Testis (tissue), 3 donors: ENCODE results near the gene CA5A. TPM values are rescaled to one million over a fixed set of nuclear protein-coding genes. Genes with fewer than 3 reads are reported as not detected.
"Not testable (repeated sequence)": the region's sequence is repeated elsewhere in the genome, so short reads cannot be mapped to it uniquely, and the experiment has no call there.

Experiments
- DNase-seq: peaks from one replicate; pipeline ENCODE4 v3.0.0-alpha.2; 2019
- H3K27ac ChIP-seq, 2 donors: fragments of 200-600 bp; sonication (generic); one replicate each; pipeline ENCODE4 v1.5.1; 2019
- H3K27me3 ChIP-seq: fragments of 200-600 bp; sonication (generic); one replicate; pipeline ENCODE4 v1.5.1; 2019
- H3K36me3 ChIP-seq: fragments of 200-600 bp; sonication (generic); one replicate; pipeline ENCODE4 v1.5.1; 2017; ENCODE audit warnings: low read depth; ENCODE audit errors: missing control alignments
- H3K4me1 ChIP-seq: fragments of 200-600 bp; sonication (generic); one replicate; pipeline ENCODE4 v1.5.1; 2019
- H3K4me3 ChIP-seq, 2 donors: fragments of 200-600 bp; sonication (generic); one replicate each; pipeline ENCODE4 v1.5.1; 2017 to 2019
- H3K9me3 ChIP-seq: fragments of 200-600 bp; sonication (generic); one replicate; pipeline ENCODE4 v1.5.1; 2017
- CTCF ChIP-seq, 3 experiments: fragments of 450-650 bp in 2 of 3; fragments of 200-600 bp in 1 of 3; sonication (generic) in 1 of 3; IDR thresholded peaks; one replicate each; pipeline ENCODE4 v1.5.1; 2016 to 2019; ENCODE audit warnings: antibody characterized with exemption in 3 of 3, mild to moderate bottlenecking in 2 of 3, moderate library complexity in 1 of 3
- POLR2A ChIP-seq: fragments of 450-650 bp; IDR thresholded peaks from one replicate; pipeline ENCODE4 v1.6.1; 2017; ENCODE audit warnings: antibody characterized with exemption, mild to moderate bottlenecking, moderate library complexity
- whole genome bisulfite sequencing, 2 donors: methylation state at CpG; one replicate each; pipeline ENCODE4 v1.1.5; 2018; 5-methylcytosine and 5-hydroxymethylcytosine counted together
- intact Hi-C: fragments of 100-400 bp; cut with DNase I; formaldehyde crosslinking; loops from one replicate; pipeline ENCODE4 v1.15.1; 2023; ENCODE audit warnings: low total_unique reads
- polyA plus RNA-seq: library from polyadenylated mRNA; stranded (reverse); fragments of 350-450 nt; fragmentation: Illumina TruSeq; extraction: RNeasy Lipid Tissue Mini Kit (QIAGEN cat#74804); gene quantifications from one replicate; pipeline ENCODE4 v1.2.3, GENCODE V29; 2014; ENCODE audit warnings: low read depth, low replicate concordance; ENCODE audit not compliant: insufficient read depth
- total RNA-seq, 2 donors: library from RNA; depleted of rRNA; stranded (reverse); fragments of >200 nt; gene quantifications; one replicate each; pipeline ENCODE4 v1.2.3, GENCODE V29; 2016

CA5A gene
- total and polyA plus RNA-seq, 3 donors from 2014 or later: not detected

- H3K4me3 ChIP-seq, H3K4me1 ChIP-seq, H3K27ac ChIP-seq, H3K9me3 ChIP-seq, H3K36me3 ChIP-seq, H3K27me3 ChIP-seq, intact Hi-C loops: not testable (repeated sequence)
- TF ChIP-seq CTCF (IDR thresholded peaks at IDR 0.05): peak; percentile 67 to 87 (median 85)
- peak; percentile 85 for DNase-seq
- WGBS, 2 donors: 32 to 38% methylated on average over 29 to 36 of the region's 36 CpGs
Observed at GRCh38 chr16:87909203-87909935, 27.0 kb downstream of the CA5A start.

- intact Hi-C loops: not testable (repeated sequence)
Observed at GRCh38 chr16:87908101-87908500, 28.2 kb downstream of the CA5A start.

GRCh38 chr16:87905521-87905920, 30.8 kb downstream of the CA5A start:
- H3K36me3 ChIP-seq, H3K27ac ChIP-seq, intact Hi-C loops, H3K27me3 ChIP-seq, DNase-seq, H3K4me1 ChIP-seq, H3K9me3 ChIP-seq, H3K4me3 ChIP-seq: not testable (repeated sequence)
- 93 to 94% methylated on average over 7 of the region's 7 CpGs for WGBS, 2 donors

More at GRCh38 chr16:87908101-87908500, 28.2 kb downstream of the CA5A start:
- H3K4me1 ChIP-seq, H3K36me3 ChIP-seq, H3K27me3 ChIP-seq, H3K9me3 ChIP-seq, H3K27ac ChIP-seq, H3K4me3 ChIP-seq, DNase-seq: not testable (repeated sequence)
- 89 to 92% methylated on average over 11 of the region's 11 CpGs for WGBS, 2 donors

- H3K27me3 ChIP-seq, H3K4me3 ChIP-seq, H3K4me1 ChIP-seq, H3K36me3 ChIP-seq, H3K9me3 ChIP-seq, H3K27ac ChIP-seq, DNase-seq, intact Hi-C loops: not testable (repeated sequence)
- 84 to 87% methylated on average over 3 to 5 of the region's 5 CpGs for WGBS, 2 donors
Observed at GRCh38 chr16:87904963-87905362, 31.4 kb downstream of the CA5A start.

- DNase-seq, H3K36me3 ChIP-seq, H3K27ac ChIP-seq, H3K4me3 ChIP-seq, H3K27me3 ChIP-seq, intact Hi-C loops, H3K4me1 ChIP-seq, H3K9me3 ChIP-seq: not testable (repeated sequence)
- WGBS, 2 donors: 77 to 81% methylated on average over 12 of the region's 12 CpGs
Observed at GRCh38 chr16:87900489-87900888, 35.8 kb downstream of the CA5A start.

GRCh38 chr16:87897521-87898505, 38.5 kb downstream of the CA5A start:
- Histone ChIP-seq H3K27me3 (no peaks in the 10 kb centered on the region), H3K27ac (no peak overlapping the region), H3K36me3 (no peaks in the 10 kb centered on the region), H3K4me3 (no peak overlapping the region), H3K9me3 (no peaks in the 10 kb centered on the region), H3K4me1 (peaks cover 4% of the 10 kb centered on the region)
- 52 to 57% methylated on average over 17 to 20 of the region's 20 CpGs for WGBS, 2 donors
- TF ChIP-seq POLR2A (no peak), CTCF (IDR thresholded peaks at IDR 0.05) (no peak)
- intact Hi-C loops: no loop called here
- DNase-seq: no peak

- WGBS, 2 donors: 89 to 94% methylated on average over 12 to 16 of the region's 16 CpGs
- H3K27ac ChIP-seq: not testable (repeated sequence)
Observed at GRCh38 chr16:87896924-87897520, 39.3 kb downstream of the CA5A start.

GRCh38 chr16:87896176-87896890, 40.0 kb downstream of the CA5A start:
- H3K27me3 ChIP-seq, H3K9me3 ChIP-seq, intact Hi-C loops, DNase-seq, H3K4me1 ChIP-seq, H3K4me3 ChIP-seq, H3K27ac ChIP-seq, H3K36me3 ChIP-seq: not testable (repeated sequence)
- WGBS, 2 donors: 87 to 89% methylated on average over 15 to 17 of the region's 17 CpGs

More at GRCh38 chr16:87896924-87897520, 39.3 kb downstream of the CA5A start:
- H3K9me3 ChIP-seq, DNase-seq, H3K27me3 ChIP-seq, H3K36me3 ChIP-seq, H3K4me1 ChIP-seq, H3K4me3 ChIP-seq, intact Hi-C loops: not testable (repeated sequence)
